ENCODE results near the gene VSIG10L.

Gene VSIG10L

DNA sequence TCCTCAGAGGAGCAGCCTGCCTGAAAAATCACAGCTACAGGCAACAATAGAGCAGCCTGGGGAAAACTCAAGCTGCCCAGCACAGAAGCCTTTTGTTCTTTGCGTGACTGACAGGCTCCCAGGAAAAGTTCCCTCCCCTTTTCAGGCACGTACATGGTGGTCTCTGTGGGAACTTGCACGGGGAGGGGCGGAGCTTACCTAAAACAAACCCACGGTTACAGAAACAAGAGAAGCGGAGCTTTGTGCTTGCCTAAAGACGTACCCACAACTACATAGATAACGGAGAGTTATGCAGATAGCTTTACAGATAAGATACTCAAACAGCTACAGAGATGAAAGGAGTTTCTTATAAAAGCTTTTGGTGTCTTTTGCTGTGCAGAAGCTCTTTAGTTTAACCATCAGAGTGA, 12.8 kb upstream of the VSIG10L start:
- DNase-seq (ENCODE audit: low read depth), result no peak
- no peak overlapping the region for H3K4me3 ChIP-seq (ENCODE audit: low read depth, low read length)
- TF ChIP-seq CTCF (IDR thresholded peaks at IDR 0.05; ENCODE audit: low read depth, low read length, missing control alignments), result no peak

DNA sequence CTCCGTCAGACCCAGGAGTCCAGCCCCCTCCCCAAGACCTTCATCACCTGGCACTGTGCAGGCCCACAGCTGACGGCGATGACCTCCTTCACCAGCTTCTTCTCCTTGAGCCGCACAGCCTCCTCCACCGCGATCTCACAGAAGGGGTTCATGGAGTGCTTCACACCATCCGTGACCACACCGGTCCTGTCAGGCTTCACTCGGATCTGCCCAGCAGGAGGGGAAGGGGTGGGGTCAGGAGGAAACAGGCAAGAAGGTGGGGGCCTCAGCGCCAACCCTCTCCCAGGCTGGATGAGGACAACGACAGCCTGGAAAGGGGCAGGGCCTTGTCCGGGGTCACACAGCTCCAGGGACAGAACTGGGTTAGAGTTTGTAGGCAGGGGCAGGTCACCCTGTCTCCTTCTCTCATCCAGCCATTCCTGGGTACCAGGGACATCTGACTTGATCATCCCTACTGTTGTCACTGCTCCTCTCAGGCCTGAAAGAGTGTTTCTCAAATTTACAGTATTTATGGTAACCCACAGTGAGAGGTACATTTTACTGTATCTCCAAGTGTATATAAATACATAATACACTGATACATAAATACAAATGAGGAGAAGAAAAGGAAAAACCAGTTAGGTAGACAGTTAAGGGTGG, 12.3 kb upstream of the VSIG10L start:
- H3K4me3 ChIP-seq (ENCODE audit: low read depth, low read length), result no peak overlapping the region
- DNase-seq (ENCODE audit: low read depth), result no peak

GRCh38 chr19:51352783-51353360, 10.9 kb upstream of the VSIG10L start:
- no peak for DNase-seq (ENCODE audit: low read depth)
- H3K4me3 ChIP-seq (ENCODE audit: low read depth, low read length), result no peak overlapping the region
- TF ChIP-seq CTCF (IDR thresholded peaks at IDR 0.05; ENCODE audit: low read depth, low read length, missing control alignments), result no peak

More for the DNA sequence above, 12.3 kb upstream of the VSIG10L start:
- no peak for TF ChIP-seq CTCF (IDR thresholded peaks at IDR 0.05; ENCODE audit: low read depth, low read length, missing control alignments)

DNA sequence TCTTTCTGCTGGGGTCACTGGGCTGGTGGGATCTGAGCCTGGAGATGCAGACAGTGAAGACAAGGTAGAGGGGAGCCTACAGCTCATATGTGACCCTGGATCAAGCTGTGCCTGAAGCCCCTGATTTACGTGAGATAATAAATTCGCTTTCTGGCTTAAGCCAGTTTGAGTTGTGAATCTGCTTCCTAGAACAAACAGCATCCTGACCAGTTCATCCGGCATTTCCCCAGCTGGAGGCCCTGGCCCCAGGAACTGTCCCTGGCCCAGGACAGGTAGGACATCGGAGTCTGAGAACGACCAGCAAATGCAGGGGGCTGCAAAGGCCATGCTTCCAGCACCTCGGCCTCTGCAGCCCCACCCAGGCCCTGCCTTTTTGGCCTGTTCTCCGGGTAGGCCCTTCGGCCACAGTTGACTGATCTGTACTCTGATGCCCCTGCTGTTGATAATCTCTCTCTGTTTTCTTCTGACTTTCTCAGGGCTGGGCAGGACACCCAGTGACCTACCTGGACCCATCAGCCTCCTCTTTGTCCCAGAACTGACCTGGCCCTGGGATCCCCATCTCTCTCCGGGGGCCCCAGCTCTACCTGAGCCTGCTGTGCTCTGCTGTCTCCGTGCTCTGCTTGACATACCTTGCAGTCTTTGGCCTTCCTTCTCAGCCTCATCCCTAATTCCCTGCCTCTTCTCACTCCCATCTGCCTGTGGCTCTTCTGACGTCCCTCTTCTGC, 9.5 kb upstream of the VSIG10L start:
- no peak for DNase-seq (ENCODE audit: low read depth)
- TF ChIP-seq CTCF (IDR thresholded peaks at IDR 0.05; ENCODE audit: low read depth, low read length, missing control alignments), result no peak
- no peak overlapping the region for H3K4me3 ChIP-seq (ENCODE audit: low read depth, low read length)

GRCh38 chr19:51347209-51347928, 5.4 kb upstream of the VSIG10L start:
- no peak for DNase-seq (ENCODE audit: low read depth)
- no peak overlapping the region for H3K4me3 ChIP-seq (ENCODE audit: low read depth, low read length)
- no peak for TF ChIP-seq CTCF (IDR thresholded peaks at IDR 0.05; ENCODE audit: low read depth, low read length, missing control alignments)

DNA sequence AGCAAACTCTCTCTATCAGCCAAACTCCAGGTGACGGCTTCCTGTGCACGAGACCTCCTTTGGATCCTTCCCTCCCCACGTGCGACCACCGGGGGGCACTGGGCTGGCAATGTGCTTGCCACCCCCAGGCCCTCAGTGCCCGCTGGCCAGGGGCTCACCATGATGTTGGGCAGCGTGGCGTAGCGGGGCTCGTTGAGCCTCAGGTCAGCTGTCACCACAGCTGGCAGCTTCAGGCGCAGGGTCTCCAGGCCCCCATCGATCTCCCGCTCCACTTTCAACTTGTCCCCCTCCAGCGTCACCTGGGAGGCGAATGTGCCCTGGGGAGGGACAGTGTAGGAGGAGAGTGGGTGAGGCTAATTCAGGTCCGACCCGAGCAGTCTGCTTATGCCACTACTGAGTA, 4.8 kb upstream of the VSIG10L start:
- no peak overlapping the region for H3K4me3 ChIP-seq (ENCODE audit: low read depth, low read length)
- peak; percentile 9 for TF ChIP-seq CTCF (IDR thresholded peaks at IDR 0.05; ENCODE audit: low read depth, low read length, missing control alignments)
- no peak for DNase-seq (ENCODE audit: low read depth)
